H1 (cell line): ENCODE measurements around the gene GAP43. TPM values are rescaled to one million over a fixed set of nuclear protein-coding genes. Genes with fewer than 3 reads are reported as not detected.

Experiments used
- CBX8 ChIP-seq: fragments of 300-800, 300-1000 bp; sonication (generic); IDR thresholded peaks from 2 replicates; pipeline ENCODE4 v1.7.1; 2016; ENCODE audit warnings: low read depth, low read length, borderline replicate concordance
- CTBP2 ChIP-seq: IDR thresholded peaks from 2 replicates; pipeline ENCODE4 v1.7.0; 2011; ENCODE audit warnings: borderline replicate concordance, mild to moderate bottlenecking, moderate library complexity, mixed read lengths, low read length; ENCODE audit not compliant: insufficient read depth, insufficient read length
- HDAC2 ChIP-seq, 2 experiments: fragments of 300-600 bp in 1 of 2; sonication (generic) in 1 of 2; IDR thresholded peaks; 2 replicates each; pipeline ENCODE4 v1.6.1; 2011 to 2012; ENCODE audit warnings: low read depth in 2 of 2, low read length in 2 of 2, mild to moderate bottlenecking in 2 of 2, moderate library complexity in 2 of 2, borderline replicate concordance in 1 of 2, inconsistent platforms in 1 of 2
- SIX5 ChIP-seq: IDR thresholded peaks from 2 replicates; pipeline ENCODE4 v1.6.1; 2011; ENCODE audit warnings: mild to moderate bottlenecking, low read depth, low read length
- polyA plus RNA-seq, 7 experiments: library from polyadenylated mRNA; depleted of rRNA in 3 of 7; stranded (reverse) in 5 of 7; unstranded in 2 of 7; fragments of >200 nt in 5 of 7; fragments of 200-250 nt in 2 of 7; gene quantifications; 1 replicate in 5 of 7; 2 replicates in 1 of 7; 4 replicates in 1 of 7; pipeline versions ENCODE4 v1.2.1 to v1.2.3, GENCODE V29; 2011 to 2013; ENCODE audit warnings: missing spikeins in 2 of 7, mixed read lengths in 2 of 7
- total RNA-seq: library from RNA; stranded (reverse); fragmentation: NEBNext Ultra II Directional; extraction: Animal tissue kit (Norgen Biotek cat#: 25700); gene quantifications from 2 replicates; pipeline ENCODE4 v1.2.1, GENCODE V29; 2021

The GAP43 gene
- total and polyA plus RNA-seq, 2 of the 8 experiments (the other 6 are each of a cell fraction or from before 2014, with no cell fraction given), result 11.2 to 21.9 TPM

GRCh38 chr3:115715241-115715745 lies 92.0 kb downstream of the GAP43 start (continued):
- TF ChIP-seq HDAC2 (IDR thresholded peaks at IDR 0.05; ENCODE audit: borderline replicate concordance in 1 of 2, low read depth in 2 of 2, low read length in 2 of 2) (no peak), SIX5 (no peak), CBX8 (no peak), CTBP2 (no peak)
